ENCODE data around the gene FAM13C. TPM values are rescaled to one million over a fixed set of nuclear protein-coding genes. Genes with fewer than 3 reads are reported as not detected.

FAM13C gene
- total and polyA plus RNA-seq, 2 of the 13 experiments (the other 11 are each of a cell fraction or from before 2014, with no cell fraction given), result 0.07 to 0.26 TPM

DNA sequence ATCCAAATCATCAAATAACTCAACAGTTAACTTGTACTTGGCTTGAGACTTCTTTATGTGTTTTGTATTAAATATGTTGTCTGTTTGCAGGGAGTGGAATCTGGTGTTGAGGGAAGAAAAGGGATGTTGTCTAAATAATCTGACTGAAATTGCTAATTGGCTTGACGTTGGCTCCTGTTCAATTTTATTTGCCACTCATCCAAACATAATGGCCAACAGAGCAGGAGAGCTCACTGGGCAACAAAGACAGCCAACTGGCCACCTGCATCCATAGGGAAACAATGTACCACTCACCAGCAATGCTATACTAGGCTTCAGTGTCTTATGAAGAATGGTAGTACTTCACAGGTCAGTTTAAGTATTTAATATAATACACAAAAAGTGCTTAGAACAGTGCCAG, 80.5 kb downstream of the FAM13C start:
- in situ Hi-C loops (cut with HindIII; ENCODE audit: extremely low pct_ligation_motif_present, low pct_unique_long_range_greater_than_20kb), result no loop called here
- Histone ChIP-seq H3K9me3 (ENCODE audit: low read length) (no peaks in the 10 kb centered on the region), H3K4me3 (replicated peaks in 1 of 3; ENCODE audit: insufficient read depth in 1 of 3, low read depth in 2 of 3, low read length in 3 of 3) (no peak overlapping the region), H3K27me3 (ENCODE audit: control insufficient read depth in 1 of 2, insufficient read depth in 2 of 2, low read length in 2 of 2) (no peaks in the 10 kb centered on the region), H2AFZ (ENCODE audit: low read length) (no peak overlapping the region), H3K4me1 (ENCODE audit: insufficient read depth, low read length) (no peaks in the 10 kb centered on the region), H3K79me2 (ENCODE audit: insufficient read depth, low read length) (no peaks in the 10 kb centered on the region), H3K27ac (ENCODE audit: extremely low read length, insufficient read depth, low read length) (no peak overlapping the region), H3K36me3 (replicated peaks in 1 of 2; ENCODE audit: control insufficient read depth in 1 of 2, insufficient read depth in 2 of 2, low read length in 2 of 2) (no peaks in the 10 kb centered on the region), H4K20me1 (ENCODE audit: insufficient read depth, low read length) (no peaks in the 10 kb centered on the region), H3K4me2 (ENCODE audit: low read depth, low read length) (no peak overlapping the region), H3K9ac (ENCODE audit: insufficient read depth, low read depth, low read length) (no peak overlapping the region)
- FAIRE-seq (no peak), DNase-seq (ENCODE audit: low spot score) (no peak), ATAC-seq (no peak)
- intact Hi-C loops (cut with micrococcal nuclease; ENCODE audit: unreplicated experiment), result no loop called here
- ChIA-PET CTCF (ENCODE audit: low intra/inter-chr PET ratio, low total read pairs) (no interaction called here), POLR2A (no interaction called here)
- no peak for TF ChIP-seq SPEN (CRISPR knock-in tag; IDR thresholded peaks at IDR 0.05; ENCODE audit: low read depth)
- no peak for TF ChIP-seq SOX5 (CRISPR knock-in tag; IDR thresholded peaks at IDR 0.05; ENCODE audit: borderline replicate concordance)
- TF ChIP-seq CEBPG (CRISPR knock-in tag; IDR thresholded peaks at IDR 0.05), result no peak
- no peak for TF ChIP-seq ZNF720 (CRISPR knock-in tag; IDR thresholded peaks at IDR 0.05)
- TF ChIP-seq RAD51 (IDR thresholded peaks at IDR 0.05; ENCODE audit: borderline replicate concordance), result no peak
- no peak for TF ChIP-seq ZFX (CRISPR knock-in tag; IDR thresholded peaks at IDR 0.05; ENCODE audit: low read depth)
- no peak for TF ChIP-seq ZFP36L2 (CRISPR knock-in tag; IDR thresholded peaks at IDR 0.05)
- no peak for TF ChIP-seq SALL2 (CRISPR knock-in tag; IDR thresholded peaks at IDR 0.05)
- no peak for TF ChIP-seq HOXA9 (CRISPR knock-in tag; IDR thresholded peaks at IDR 0.05; ENCODE audit: borderline replicate concordance)
- TF ChIP-seq TAF1 (CRISPR knock-in tag; IDR thresholded peaks at IDR 0.05), result no peak
- no peak for TF ChIP-seq SMAD1 (CRISPR knock-in tag; IDR thresholded peaks at IDR 0.05; ENCODE audit: borderline replicate concordance, low read depth)
- 50% methylated on average over 1 of the region's 1 CpG for WGBS (ENCODE audit: low lambda C conversion rate)
- no TSS peak for BruUV-seq (replicated peaks)

DNA sequence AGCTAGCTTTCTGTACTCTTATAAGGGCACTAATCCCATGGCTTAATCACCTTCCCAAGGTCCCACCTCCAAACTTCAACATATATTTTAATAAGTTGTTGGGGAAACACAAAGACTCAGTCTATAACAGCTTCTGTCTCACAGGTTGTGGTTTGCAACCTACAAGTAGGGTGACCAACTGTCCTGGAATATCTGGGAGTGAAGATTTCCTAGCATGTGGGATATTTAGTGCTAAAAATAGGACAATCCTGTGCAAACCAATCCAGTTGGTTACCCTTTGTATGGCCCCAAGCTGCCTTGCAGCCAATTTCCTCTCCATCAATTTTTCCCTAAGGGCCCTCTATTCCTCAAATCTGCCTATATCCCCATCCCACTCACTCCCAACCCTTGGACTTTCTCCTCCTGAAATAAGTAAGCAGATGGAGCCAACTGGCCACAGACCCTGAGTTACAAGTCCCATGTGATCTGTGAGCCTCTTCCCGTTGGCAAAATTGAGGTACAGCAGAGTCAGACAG, 82.3 kb downstream of the FAM13C start:
- Histone ChIP-seq H3K36me3 (replicated peaks in 1 of 2; ENCODE audit: control insufficient read depth in 1 of 2, insufficient read depth in 2 of 2, low read length in 2 of 2) (no peaks in the 10 kb centered on the region), H3K79me2 (ENCODE audit: insufficient read depth, low read length) (no peaks in the 10 kb centered on the region), H3K27me3 (ENCODE audit: control insufficient read depth in 1 of 2, insufficient read depth in 2 of 2, low read length in 2 of 2) (no peaks in the 10 kb centered on the region), H3K9ac (ENCODE audit: insufficient read depth, low read depth, low read length) (no peak overlapping the region), H2AFZ (ENCODE audit: low read length) (no peak overlapping the region), H4K20me1 (ENCODE audit: insufficient read depth, low read length) (no peaks in the 10 kb centered on the region), H3K4me3 (replicated peaks in 1 of 3; ENCODE audit: insufficient read depth in 1 of 3, low read depth in 2 of 3, low read length in 3 of 3) (no peak overlapping the region), H3K4me1 (ENCODE audit: insufficient read depth, low read length) (no peaks in the 10 kb centered on the region), H3K9me3 (ENCODE audit: low read length) (no peaks in the 10 kb centered on the region), H3K27ac (ENCODE audit: extremely low read length, insufficient read depth, low read length) (no peak overlapping the region), H3K4me2 (ENCODE audit: low read depth, low read length) (no peak overlapping the region)
- WGBS (ENCODE audit: low lambda C conversion rate), result 32% methylated on average over 1 of the region's 1 CpG
- CTCF ChIA-PET (ENCODE audit: low intra/inter-chr PET ratio, low total read pairs), result no interaction called here
- no TSS peak for BruUV-seq (replicated peaks)
- DNase-seq (ENCODE audit: low spot score) (no peak), FAIRE-seq (no peak), ATAC-seq (no peak)
- intact Hi-C loops (cut with micrococcal nuclease; ENCODE audit: unreplicated experiment) (no loop called here), in situ Hi-C loops (cut with HindIII; ENCODE audit: extremely low pct_ligation_motif_present, low pct_unique_long_range_greater_than_20kb) (no loop called here)
- POLR2A ChIA-PET, result no interaction called here
- TF ChIP-seq SP1 (IDR thresholded peaks at IDR 0.05), result no peak
- TF ChIP-seq SP1 (CRISPR knock-in tag; IDR thresholded peaks at IDR 0.05), result no peak
- no peak for TF ChIP-seq ZNF792 (CRISPR knock-in tag; IDR thresholded peaks at IDR 0.05)
- TF ChIP-seq, protein P1, sequence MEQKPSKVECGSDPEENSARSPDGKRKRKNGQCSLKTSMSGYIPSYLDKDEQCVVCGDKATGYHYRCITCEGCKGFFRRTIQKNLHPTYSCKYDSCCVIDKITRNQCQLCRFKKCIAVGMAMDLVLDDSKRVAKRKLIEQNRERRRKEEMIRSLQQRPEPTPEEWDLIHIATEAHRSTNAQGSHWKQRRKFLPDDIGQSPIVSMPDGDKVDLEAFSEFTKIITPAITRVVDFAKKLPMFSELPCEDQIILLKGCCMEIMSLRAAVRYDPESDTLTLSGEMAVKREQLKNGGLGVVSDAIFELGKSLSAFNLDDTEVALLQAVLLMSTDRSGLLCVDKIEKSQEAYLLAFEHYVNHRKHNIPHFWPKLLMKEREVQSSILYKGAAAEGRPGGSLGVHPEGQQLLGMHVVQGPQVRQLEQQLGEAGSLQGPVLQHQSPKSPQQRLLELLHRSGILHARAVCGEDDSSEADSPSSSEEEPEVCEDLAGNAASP (CRISPR knock-in tag; IDR thresholded peaks at IDR 0.05; ENCODE audit: borderline replicate concordance), result no peak
- no peak for TF ChIP-seq HNF4A (CRISPR knock-in tag; IDR thresholded peaks at IDR 0.05)
- no peak for TF ChIP-seq PCBP1 (IDR thresholded peaks at IDR 0.05; ENCODE audit: borderline replicate concordance, low read depth, low read length)
- TF ChIP-seq RFXAP (CRISPR knock-in tag; IDR thresholded peaks at IDR 0.05; ENCODE audit: borderline replicate concordance), result no peak
- TF ChIP-seq, protein P2, sequence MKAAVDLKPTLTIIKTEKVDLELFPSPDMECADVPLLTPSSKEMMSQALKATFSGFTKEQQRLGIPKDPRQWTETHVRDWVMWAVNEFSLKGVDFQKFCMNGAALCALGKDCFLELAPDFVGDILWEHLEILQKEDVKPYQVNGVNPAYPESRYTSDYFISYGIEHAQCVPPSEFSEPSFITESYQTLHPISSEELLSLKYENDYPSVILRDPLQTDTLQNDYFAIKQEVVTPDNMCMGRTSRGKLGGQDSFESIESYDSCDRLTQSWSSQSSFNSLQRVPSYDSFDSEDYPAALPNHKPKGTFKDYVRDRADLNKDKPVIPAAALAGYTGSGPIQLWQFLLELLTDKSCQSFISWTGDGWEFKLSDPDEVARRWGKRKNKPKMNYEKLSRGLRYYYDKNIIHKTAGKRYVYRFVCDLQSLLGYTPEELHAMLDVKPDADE (CRISPR knock-in tag; IDR thresholded peaks at IDR 0.05), result no peak
- no peak for TF ChIP-seq ZNF570 (CRISPR knock-in tag; IDR thresholded peaks at IDR 0.05; ENCODE audit: borderline replicate concordance)
- no peak for TF ChIP-seq DNMT1 (CRISPR knock-in tag; IDR thresholded peaks at IDR 0.05)
- no peak for TF ChIP-seq RORA (CRISPR knock-in tag; IDR thresholded peaks at IDR 0.05)

All from HepG2 (cell line).